GM18909 (cell line): ENCODE results near the gene CD81.
A peak's percentile ranks its signal among the peaks of the same experiment; 100 is the strongest.

Source experiments
- ATAC-seq: cut with Tn5 transposase; IDR thresholded peaks from one replicate; pipeline ENCODE4 v1.9.1; 2021; ENCODE audit warnings: mild to moderate bottlenecking; ENCODE audit not compliant: unreplicated experiment, poor library complexity

Gene CD81

DNA sequence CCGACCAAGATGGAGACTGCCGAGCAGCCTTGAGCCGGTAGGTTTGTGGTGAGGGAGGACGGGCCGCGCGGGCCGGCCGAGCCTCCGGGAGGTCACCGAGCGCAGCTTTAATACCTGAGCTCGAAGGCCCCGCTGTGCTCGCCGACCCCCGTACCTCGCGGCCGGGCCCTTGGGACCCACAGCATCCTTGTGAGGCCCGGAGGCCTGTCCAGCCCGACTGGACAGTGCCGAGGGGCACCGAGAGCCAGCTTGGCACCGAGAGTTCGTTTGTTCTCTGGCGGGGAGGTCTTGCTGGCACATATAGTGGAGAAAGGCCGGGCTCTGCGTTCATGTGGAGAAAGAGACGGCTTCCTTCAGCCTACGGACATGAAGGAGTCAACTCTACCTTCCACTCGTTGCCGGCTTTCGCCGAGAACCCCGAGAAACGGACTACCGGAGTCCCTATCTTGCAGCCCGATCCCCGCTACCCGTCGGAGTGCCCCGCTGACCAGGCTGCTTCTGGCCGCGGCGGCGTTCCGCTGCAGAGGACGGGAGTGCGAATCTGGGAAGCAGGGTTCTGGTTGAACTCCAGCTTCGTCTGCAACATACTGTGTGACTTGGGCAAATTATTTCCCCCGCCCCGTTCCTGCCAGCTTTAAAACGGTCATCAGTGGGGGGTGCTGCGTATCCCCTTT is 23.8 kb downstream of the CD81 start:
- ATAC-seq = peak; percentile 15

DNA sequence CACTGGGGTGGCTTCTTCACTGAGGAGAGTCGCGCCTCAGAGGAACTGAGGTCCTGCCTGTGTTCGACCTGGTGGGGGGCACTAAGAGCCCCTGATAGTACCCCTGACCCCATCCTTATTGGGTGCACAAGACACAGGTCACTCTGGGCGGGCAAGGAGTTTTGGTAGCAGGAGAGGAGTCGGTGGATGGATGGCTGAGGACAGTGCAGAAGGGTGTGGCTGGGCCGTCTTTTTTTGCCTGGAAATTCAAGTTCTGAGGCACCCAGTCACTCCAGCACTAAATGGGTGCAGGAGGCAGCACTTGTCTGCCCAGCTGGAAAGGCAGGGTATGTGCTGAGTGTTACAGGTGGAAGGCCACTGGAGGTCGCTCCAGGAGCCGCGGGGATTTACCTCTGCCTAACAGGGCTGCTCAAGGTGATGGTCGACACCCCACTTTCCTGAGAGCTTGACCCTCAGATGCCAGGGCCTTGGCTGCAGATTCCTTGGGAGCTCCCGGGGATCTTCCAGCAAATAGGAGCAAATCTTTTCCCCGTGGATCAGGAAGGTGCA is 24.4 kb downstream of the CD81 start:
- no peak for ATAC-seq

DNA sequence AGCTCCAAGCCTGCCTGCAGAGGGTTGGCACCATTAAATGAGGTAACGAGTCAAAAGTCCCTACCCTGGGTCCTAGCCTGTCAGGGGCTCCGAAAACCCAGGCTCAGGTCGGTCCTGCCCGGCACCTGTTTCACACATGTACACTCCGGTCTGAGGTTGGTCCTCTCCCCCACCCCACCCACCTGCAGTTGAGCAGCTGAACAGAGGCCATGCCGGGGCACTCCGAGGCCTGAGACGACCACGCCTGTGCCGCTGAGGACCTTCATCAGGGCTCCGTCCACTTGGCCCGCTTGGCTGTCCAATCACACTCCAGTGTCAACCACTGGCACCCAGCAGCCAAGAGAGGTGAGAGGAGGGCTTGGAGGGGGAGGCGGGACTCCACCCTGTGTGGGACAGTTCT is 25.0 kb downstream of the CD81 start:
- no peak for ATAC-seq

DNA sequence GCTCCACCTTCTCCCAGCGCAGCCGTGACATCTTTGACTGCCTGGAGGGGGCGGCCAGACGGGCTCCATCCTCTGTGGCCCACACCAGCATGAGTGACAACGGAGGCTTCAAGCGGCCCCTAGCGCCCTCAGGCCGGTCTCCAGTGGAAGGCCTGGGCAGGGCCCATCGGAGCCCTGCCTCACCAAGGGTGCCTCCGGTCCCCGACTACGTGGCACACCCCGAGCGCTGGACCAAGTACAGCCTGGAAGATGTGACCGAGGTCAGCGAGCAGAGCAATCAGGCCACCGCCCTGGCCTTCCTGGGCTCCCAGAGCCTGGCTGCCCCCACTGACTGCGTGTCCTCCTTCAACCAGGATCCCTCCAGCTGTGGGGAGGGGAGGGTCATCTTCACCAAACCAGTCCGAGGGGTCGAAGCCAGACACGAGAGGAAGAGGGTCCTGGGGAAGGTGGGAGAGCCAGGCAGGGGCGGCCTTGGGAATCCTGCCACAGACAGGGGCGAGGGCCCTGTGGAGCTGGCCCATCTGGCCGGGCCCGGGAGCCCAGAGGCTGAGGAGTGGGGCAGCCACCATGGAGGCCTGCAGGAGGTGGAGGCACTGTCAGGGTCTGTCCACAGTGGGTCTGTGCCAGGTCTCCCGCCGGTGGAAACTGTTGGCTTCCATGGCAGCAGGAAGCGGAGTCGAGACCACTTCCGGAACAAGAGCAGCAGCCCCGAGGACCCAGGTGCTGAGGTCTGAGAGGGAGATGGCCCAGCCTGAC is 26.0 kb downstream of the CD81 start:
- no peak for ATAC-seq

DNA sequence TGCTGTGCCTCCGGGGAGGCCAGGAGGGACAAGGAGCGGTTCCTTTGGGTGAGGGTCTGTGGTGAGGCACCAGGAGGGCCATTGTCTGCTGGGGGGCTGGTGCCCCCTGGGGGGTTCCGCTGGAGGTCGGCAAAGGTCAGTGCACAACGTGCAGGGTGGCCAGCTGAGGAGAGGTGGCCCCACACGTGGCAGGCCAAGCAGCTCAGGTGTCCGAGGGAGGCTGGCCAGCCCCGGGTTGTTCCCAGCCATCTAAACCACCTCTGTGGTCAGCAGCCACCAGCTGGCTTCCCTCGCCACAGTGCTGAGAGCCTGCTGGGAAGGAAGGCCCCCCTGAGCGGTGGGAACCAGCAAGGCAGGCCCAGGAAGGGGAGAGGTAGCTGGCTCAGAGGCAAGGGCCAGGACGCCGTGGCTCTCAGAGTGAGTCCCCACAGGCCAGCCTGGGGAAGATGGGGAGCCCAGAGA is 27.7 kb downstream of the CD81 start:
- no peak for ATAC-seq

DNA sequence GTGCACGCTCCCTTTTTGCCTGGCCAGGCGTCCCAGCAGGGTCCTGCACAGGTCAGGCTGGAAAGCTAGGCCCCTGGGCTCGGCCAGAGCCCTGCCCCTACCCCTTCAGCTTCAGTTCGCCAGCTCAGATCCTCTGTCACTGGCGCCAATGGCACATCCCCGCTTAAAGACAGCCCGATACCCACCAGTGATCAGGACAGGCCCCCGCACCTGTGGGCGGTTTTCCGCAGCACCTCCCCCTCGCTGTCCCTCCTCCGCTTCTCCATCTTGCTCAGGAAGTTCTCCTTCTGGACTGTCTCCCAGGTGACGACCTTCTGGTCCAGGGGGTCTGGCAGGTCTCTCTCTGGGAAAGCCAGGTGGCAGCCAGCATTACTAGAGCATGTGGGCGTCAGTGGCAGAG is 29.3 kb downstream of the CD81 start:
- ATAC-seq = no peak

DNA sequence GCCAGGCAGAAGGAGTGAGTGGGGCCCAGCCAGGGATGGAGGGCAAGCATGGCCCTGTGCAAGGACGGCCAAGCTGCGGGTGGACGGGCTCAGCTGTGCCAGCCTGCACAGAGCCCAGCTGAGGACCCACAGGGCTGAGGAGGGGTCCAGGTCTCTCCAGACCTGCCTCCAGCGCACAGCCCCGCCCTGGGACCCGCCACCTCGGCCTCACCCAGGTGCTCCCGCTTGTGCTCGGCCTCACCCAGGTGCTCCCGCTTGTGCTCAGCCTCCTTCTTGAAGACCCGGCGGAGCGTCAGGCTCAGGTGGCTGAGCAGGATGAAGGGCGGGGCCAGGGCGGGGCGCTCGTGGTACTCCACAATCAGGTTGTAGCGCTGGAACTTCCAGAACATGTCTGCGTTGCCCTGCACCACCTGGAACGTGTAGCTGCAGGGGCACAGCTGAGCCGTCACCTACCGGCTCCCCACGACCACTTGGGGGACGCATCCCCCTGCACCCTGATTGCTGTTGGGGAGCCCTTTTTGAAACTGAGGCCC is 29.8 kb downstream of the CD81 start:
- no peak for ATAC-seq

DNA sequence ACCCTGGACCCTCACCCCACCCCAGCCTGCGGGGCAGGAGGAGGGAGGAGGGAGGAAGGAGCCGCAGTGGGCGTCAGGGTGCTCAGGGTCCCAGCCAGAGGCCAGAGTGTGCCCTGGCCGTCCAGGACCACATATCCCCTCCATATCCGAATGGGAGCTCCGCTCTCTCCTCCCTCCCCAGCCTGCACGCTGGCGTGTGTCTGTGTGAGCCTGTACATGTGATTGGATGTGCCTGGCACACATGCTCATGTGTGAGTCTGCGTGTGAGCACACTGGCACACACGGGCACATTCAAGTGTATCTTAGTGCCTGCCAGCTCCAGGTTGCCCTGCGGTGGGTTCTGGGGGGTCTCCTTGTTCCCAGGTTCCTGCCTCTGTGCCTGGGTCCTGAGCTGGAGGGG is 31.6 kb downstream of the CD81 start:
- no peak for ATAC-seq

DNA sequence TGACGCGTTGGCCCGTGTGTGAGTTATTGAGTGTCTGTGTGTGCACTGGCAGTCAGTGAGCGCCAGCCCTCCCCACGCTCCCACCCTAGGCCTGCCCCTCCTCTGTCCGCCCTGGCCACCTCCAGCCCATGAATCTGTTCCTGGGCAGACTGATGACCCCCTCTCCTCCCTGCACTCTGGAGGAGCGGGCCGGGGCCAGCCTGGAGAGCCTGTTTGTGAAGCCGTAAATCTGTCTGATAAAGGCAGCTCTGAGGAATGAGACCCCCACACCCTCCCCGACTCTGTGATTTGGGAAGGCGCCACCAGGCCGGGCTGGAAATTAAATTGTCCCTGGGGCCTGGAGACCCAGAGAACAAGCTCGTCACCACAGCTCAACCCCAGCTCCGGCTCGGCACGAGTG is 32.0 kb downstream of the CD81 start:
- ATAC-seq = no peak

DNA sequence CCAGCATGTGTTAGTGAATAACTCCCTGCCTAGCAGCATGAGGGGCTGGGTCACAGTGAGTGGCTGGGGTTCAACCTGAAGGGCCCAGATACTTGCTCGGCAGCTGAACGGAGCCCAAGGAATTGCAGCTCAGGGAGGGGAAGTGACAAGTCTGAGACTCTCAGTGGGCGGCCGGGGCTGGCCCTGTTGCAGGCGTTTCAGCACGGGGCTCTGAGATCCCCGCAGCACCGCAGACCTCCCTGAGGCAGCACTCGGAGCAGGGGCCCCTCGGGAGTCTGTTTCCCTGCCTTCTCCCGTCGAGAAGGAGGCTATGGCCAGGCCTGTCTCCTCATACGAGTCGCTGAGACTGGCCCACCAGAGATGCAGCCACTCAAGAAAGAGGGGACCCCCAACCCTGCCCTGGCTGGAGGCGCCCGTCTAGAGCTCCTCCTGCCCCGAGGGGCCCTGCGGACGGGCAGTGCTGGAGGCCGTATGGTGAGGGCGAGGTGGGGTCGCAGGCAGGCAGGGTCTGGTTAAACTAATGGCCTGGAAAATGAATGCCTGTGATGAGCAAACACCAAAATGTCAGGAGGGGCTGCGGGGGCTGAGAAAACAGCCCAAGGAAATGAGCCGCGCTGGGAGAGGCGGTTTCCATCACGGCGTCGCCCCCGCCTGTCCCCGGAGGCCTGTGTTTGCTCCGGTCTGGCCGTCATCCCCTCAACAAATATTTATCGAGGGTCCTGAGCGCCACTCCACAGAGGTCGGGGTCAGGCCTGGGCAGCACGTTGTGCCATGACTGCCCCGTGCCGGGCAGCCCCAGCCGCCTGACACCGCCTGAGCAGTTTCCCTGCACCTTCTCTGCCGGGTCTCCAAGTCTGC is 32.7 kb downstream of the CD81 start:
- ATAC-seq = no peak

DNA sequence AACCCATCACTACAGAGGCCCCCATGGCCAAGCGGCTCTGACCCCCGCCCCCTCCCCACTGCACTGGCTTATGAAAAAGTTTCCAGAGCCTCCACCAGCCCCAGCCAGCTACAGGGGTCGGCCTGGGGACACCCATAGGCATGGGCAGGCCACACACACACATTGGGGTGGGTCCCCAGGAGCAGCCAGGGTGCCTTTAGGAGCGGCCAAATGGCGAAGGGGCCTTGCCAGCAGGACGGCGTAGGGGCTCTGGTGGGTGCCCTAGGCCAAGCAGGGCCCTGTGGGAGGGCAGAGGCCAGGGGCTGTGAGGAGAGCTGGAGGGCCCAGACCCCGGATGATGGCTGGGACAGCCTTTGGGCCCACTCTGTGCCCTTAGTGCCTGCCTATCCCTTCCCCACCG is 33.5 kb downstream of the CD81 start:
- no peak for ATAC-seq

DNA sequence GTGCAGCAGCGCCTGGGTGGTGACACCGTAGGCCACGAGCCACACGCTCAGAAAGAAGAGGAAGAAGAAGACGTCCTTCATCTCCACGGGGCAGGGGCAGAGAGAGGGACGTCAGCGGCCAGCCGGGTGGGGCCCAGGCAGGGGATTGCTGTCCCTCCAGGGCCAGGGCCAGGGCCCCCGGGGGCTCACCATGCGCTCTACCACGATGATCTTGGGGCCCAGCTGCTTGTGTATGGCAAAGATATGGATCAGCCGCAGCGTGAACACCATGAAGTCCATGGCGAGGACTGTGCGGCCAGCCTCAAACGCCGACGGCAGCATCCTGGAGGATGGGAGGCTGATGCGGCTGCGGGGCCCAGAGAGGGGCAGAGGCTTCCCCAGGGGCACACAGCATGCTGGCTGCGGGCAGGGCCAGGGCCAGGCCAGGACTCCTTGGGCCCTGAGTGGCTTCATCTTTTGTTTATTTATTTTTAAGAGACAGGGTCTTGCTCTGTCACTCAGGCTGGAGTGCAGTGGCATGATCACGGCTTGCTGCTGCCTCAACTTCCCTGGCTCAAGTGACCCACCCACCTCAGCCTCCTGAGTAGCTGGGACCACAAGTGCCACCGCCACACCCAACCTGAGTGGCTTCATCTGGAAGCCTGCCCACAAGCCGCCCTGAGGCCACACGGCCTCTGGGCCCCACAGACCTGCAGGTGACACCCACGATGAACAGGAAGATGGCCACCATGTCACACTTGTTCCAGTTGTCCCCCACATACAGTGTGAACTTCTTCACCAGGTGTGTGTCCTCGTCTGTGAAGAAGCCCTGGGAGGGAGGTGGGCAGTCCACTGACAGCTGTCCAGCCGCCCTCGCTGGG is 34.6 kb downstream of the CD81 start:
- ATAC-seq = no peak

DNA sequence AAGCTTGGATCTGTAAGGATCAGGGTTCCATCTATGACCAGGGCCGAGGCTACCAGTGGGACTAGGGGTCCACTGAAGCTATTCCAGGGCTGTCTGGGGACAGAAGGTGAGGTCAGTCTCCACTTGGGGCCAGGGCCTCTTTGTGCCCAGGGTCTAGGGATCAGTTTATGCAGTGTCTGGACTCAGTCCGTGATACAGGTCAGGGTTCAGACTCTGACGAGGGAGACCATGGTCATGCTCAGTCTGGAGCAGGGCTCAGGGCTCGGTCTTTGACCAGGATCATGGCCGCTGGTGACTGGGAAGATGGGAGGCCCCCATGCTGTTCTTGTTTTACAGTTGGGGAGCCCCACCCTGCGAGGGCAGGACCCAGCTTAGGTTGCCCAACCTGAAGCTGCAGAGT is 35.2 kb downstream of the CD81 start:
- no peak for ATAC-seq

DNA sequence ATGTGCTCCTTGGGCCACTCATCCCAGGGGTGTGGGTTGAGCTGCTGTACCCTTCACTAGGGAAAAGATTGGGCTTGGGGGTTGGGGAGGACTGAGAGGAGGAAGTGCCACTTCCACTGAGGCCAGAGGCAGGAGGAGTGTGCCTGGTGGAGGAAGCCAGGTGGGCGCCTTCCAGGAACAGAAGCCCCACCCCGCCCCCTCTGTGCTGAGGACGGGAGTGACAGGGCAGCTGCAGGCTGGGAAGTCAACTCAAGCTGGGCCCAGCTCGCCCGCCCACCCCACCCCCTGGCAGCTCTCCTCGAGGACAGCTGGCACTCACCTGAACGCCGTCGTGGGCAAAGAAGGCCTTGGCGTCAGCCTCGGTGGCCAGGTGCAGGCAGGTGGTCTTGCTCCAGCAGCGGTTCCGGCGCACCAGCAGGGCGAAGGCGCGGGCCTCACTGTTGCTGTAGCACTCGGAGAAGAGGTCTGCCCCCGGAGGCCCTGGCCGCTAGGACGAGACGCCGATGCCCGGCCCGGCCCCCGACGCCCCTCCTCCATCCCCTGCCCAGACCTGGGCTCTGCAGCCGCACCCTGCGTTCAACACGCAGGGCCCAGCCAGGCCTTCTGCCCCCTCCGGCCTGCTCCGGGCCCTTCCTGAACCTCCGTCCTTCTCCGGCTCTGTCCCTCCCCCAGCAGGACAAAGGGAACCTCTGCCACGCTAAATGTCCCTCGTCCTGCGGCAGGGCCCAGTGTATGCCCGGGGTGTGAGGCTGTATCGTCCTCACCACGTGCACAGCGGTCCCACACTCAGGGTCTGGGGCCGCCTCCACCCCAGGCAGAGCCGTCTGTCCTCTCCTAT is 36.9 kb downstream of the CD81 start:
- ATAC-seq = no peak

DNA sequence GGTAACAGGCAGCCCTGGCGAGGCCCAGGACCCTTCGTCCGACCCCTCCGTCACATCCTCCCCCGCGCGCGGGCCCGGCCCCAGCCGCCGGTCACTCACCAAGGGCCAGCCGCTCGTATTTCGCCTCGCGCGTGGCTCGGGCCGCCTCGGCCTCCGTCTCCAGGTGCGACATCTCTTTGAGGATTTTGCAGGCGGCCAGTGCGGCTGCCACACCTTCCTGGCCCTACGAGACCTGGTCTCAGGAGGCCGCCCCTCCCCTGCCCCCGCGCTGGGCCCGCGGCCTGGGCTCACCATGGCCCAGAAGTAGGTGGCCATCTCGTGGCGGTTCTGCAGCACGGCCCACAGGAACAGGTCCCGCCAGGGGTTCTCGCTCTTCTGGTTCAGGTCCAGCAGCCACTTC is 37.5 kb downstream of the CD81 start:
- no peak for ATAC-seq

DNA sequence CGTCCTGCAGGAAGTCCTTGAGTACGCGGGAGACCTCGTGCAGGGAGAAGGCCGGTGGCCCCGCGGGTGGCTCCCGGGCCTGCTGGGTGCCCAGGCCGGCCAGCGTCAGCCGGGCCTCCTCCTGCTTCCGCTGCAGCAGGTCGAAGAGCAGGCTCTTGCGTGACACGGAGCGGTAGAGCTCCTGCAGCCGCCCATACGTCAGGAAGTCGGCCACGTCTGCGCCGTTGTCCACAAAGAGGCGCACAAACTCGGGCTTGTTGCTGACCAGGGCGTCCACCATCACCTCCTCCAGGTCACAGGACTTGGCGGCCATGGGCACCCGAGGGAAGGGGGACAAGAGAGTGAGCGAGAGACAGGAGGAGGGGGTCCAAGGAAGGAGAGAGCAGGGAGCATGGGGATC is 38.1 kb downstream of the CD81 start:
- no peak for ATAC-seq

DNA sequence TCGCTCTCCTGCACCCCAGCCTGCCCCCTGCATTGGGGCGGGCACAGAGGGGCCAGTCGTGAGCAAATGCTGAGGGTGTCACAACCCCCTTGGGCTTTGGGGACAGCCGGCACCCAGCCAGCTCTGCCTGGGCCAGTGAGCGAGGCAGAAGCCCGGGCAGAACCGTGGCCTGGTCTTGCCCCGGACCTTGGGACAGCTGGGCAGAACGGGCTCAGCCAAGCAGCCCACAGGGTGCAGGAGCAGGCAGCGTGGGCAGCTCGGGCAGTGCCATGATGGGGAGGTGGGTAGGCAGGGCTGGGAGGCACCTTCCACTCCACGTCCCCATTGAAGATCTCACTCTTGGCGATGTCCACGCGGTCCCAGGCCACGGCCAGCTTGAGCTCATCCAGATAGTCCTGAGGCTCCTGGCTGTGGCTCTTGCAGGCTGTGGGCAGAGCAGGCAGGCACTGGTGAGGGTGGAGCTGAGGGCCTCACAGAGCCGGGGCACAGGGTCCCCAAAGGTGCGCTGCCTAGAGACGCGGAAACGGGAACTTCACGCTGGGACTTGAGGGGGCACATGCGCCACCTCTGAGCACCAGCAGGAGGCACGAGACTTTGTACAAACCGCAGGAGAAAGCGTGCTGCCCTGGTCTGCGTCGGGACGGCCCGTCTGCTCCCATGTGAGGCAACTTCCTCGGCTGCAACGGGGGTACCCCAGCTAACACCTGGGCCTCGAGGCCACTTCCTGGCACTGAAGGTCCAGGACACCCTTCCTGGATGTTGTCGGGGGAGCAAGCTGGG is 38.7 kb downstream of the CD81 start:
- ATAC-seq = no peak

DNA sequence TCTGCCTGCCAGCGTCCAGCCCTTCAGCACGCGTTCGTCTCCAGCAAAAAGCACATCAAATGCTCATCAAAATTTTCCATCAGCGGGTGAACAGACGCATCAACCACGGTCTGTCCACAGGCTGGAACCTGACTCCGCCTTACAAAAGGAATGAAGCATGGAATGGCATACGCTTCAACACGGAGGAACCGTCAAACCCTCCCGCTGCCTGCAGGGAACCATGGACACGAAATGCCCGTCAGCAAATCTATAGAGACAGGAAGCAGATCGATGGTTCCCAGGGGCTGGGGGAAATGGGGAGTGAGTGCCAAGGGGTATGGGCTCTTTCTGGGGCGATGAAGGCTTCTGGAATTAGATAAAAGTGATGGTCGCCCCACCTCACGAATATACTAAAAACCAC is 39.7 kb downstream of the CD81 start:
- ATAC-seq = no peak
